T-helper 2 cell (primary cell): ENCODE results near the gene PPM1L.
A peak's percentile ranks its signal among the peaks of the same experiment; 100 is the strongest.

ENCODE experiments used
- DNase-seq, 5 experiments: peaks; one replicate each; pipeline versions ENCODE4 v3.0.0 to v3.0.0-alpha.2; 2012 to 2022

PPM1L gene

DNA sequence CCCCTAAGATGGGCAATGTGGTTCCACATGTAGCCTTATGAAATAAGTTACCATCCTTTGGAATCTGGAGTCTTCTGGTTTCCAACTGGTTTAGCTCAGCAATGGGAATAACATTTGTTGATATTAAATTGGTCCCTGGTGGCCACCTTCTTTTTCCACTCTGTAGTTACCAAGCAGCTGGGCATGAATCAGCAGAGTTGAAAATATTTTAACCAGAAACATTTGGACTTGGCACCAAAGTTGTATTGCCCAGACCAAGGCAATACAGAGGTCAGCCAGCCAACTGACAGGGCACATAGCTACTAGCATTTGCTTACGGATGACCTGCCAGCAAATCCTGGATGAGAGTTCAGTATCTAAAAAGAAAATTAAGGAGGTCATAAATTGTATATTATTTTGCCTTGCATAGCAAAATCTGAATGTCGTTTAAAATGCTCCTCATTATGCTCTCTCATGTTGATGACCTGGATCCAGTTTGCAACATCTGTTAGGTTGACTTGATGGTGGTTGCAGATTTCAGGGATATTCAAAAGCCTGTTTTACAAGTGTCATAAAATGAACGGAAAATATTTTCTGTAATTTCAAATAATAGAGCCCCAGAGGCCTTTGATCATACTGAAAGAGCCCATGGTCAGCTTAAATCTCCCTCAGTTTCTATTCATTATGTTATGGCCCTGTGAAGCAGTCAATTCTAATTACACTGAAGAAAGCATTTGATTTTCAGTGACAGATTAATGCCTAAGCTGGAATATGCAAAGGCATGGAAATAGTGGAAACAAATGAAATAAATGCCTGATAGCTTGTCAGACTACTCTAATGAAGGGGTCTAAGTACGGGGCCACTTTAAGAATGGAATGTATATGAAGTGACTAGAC is 54.6 kb downstream of the PPM1L start:
- no peak for DNase-seq

DNA sequence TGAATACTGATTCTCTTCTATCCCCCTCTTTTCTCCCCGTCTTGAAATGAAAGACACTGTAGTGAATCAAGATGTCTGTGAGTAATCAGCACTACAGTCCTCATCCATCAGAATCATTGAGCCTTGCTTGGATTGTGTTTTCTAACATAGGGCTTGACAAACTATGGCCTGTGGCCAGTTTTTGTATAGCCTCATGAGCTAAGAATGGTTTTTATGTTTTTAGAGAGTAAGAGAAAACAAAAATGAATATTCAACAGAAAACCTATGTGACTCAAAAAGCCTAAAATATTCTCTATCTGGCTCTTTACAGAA is 55.2 kb downstream of the PPM1L start:
- DNase-seq: no peak

DNA sequence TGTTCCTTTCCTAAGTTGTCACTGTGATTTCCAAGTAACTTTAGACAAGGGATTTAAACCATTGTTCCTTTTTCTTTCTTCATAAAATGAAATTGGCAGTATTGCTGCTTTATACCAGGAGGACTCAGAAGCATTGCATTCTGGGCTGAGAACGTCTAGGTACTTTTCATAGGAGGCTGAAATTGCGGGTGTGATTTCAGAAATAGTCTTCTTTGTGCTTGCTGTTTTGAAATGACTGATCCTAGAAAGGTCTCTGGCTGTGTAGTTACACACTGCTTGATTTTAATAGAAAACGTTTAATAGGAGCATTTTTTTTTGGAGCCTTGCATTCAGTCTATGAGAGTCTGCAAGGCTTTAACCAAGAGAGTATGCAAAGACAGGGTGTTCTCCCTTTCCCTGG is 56.3 kb downstream of the PPM1L start:
- DNase-seq: peak in 1 of 5 experiments; percentile 35

DNA sequence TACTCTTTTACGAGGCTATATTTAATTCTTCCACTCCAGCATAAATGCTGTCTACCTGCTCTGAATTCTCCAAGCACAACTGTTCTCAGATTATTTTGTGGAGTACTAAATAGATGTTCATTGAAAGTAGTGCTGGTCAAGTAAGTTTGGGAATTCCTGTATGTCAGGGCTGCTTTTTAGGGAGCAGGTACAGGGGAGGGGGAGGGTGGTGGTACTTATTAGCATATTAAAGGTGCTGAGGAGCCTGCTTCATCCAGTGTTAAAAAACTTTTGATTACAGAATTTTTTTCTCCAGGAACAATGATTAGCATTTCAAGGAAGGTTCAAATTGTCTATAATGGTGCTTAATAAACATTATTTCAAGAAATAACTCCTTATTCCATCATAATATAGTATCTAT is 59.2 kb downstream of the PPM1L start:
- DNase-seq: no peak

DNA sequence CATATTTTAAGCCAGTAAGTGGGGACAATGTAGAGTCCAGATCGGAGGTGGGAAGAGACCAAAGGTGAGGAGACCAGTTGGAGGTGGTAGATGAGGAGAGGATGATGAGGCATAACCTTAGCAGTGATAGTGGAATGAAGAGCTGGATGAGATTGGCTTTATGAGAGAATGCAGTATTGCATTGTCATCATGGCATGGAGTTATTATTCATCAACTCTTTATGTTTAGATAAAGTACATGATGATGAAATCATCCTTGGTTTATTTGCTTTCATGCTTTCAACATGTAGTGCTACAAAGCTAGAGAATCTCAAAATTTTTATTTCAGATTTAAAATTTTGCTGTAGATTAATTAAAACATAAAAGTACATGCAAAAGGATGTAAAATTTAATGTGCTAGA is 64.0 kb downstream of the PPM1L start:
- no peak for DNase-seq

DNA sequence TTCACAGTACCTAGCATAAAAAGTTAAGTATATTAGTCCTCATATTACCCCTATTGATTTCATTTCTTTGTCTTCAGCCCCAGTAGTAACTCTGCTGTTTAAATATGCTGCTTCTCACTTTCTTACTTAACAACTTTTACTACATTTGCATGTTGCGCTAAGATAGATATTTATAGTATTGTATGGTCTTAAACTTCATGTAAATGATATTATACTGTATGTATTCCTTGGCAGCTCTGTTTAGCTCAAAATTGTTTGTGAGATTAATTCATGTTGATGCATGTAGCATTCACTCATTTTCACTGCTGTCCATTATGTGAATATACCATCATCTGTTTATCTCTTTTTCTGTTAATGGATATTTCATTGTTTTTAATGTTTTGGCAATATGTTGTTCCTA is 64.4 kb downstream of the PPM1L start:
- DNase-seq: no peak

DNA sequence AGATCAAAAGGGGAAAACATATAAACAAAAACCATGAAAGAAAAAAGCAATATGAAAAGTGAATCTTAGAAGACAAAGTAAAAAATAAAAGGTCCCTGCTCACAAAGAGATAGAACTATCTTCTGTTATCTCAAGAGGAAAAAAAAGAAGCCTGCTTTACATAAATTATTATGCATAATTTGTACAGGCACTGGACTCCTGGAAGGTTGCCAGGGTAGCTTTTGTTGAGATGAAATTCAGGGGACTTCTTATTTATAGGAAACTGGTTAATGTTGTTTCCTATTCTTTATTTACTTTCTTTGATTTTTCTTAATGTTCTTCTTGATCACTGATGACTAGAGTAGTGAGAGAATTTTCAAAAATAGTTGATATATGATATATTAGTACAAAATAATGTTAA is 66.9 kb downstream of the PPM1L start:
- DNase-seq: no peak

DNA sequence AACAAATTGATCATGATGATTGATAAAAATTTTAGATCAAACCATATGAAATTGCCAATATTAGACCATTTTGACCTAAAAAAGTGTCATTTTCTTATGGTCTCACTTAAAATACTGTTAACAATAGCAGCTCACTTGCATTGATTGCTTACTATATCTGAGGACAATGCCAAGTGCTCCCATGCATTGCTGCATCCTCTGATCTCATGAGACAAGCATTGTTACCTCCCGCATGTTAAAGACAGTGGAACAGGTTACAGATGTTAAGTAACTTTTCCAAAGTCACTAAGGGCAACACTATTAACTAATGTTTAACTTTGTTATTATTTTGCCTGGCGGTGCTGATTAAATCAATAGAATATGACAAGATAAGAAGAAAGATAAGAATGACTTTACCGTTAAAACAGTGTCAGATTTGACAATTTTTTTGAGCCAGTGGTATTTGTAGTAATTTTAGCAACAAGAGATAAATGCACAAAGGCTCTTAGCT is 69.3 kb downstream of the PPM1L start:
- no peak for DNase-seq

DNA sequence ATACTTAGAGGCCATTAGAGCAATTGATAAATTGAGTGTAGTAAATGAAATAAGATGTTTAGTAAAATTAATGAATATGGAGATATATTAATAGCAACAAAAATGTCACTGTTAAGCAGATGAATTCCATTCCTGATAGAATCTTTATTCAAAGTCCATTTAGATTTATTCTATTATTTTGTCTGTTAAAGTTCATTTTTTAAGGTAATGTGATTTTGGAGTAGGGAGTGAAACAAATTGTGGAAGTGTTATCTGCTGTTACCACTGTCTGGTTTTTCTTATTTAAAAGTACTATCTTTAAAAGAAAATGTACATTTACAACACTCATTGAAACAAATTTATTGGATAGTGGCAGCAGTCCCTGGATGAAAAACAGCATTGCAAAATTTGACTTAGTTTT is 70.4 kb downstream of the PPM1L start:
- no peak for DNase-seq

DNA sequence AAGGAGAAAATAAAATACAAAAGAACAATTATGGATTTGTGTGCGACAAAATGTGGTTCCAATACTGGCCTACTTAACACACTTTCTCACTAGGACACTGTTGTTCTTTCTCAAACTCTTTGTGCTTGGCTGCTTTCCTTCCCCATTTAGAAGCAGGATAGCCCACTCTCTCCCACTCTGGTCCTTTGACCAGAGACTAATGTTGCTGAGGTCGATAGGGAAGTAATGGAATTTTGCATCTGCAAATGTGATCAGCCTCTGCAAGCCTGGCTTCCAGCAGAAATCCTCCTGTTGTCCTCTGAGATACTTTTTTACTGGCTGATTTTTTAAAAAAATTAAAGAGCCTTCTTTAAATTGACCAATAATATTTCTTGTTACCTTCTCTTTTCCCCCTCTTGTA is 71.0 kb downstream of the PPM1L start:
- no peak for DNase-seq

DNA sequence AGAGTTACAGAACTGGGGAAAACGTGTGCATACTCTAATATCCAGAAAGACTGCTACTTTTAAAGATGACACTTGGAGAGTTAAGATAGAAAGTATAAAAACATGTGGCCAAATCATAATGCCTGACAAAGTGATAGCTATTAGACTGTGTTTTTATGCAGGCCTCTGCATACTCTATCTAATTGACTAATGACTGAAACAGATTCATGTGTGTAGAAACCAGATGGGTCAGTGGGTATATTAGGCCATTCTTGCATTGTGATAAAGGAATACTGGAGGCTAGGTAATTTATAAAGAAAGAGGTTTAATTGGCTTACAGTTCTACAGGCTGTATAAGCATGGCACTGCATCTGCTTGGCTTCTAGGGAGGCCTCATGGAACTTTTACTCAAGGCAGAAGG is 71.5 kb downstream of the PPM1L start:
- no peak for DNase-seq

DNA sequence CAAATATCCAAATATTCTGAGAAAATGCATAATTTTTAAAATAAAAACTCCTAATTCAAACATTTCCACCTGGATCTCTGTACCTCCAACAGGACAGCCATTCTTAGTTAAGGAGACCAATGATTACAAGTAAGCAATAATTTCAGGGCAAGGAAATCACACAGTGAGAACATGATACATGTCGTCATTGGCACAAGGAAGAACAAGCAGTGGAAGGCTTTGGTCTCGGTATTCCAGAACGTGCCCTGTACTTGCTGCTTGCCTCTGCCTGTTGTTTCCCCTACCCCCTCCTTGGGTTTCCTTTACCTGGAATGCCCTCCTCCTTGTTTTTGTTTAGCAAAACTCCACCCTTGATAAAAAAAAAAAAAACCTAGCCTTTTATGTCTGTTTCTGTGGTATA is 72.8 kb downstream of the PPM1L start:
- DNase-seq: no peak

DNA sequence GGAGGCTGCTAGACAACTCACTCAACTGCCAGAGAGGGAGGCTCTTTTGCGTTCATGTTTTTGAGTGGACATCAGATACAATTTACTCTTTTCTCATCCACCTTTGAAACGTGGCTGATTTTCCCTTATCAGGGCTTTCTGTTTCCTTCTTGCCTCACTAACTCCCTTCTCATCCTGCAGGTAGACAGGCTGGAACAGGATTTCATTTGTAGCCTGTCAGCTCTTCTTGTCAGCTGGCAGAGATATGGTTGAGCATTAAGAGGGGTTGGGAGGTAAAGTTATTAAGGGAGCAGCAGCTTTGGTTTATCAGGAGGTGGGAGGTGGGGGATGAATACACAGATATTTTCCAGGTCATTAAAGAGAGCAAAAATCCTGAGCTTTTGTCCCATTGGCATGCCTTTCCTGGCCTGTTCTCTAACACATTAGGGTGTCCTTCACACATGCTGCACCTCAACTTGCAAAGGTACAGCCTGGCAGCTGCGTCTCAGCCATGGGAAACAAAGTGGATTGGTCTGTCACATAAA is 73.5 kb downstream of the PPM1L start:
- DNase-seq: no peak

DNA sequence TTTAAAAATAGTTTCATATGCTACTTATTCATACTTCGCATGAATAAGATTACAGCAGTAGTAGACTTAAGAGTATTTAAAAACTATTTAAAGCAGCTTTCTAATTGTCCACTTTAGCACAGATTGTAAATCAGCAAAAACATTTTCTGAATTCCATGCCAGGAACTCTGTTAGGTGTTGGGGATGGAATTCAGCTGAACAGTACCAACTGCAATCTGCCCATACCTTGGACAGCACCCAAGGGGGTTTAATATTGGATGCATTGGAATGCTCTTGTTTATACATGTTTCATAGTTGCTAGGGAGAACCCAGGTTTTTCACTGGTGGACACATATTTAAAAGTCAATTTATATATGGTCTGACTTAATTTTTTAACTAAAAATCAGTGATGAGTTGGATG is 74.8 kb downstream of the PPM1L start:
- no peak for DNase-seq

DNA sequence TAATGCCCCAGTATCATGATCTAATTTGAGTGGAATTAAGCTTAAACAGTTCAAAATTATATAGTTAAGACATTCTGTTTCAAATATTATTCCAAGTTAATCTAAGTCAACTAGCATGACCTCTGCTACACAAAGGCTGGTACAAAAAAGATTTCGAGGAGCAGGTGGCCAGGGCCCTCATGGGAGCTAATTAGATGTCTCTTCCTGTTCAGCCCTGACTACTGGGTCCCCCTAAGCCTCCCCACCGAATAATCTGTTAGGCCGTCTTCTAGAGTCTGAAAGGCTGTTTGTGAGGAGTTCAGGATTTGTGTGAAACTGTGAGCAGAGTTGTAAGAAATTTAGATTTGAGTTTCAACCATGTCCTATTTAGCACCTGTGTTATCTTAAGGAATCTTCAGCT is 75.4 kb downstream of the PPM1L start:
- no peak for DNase-seq

DNA sequence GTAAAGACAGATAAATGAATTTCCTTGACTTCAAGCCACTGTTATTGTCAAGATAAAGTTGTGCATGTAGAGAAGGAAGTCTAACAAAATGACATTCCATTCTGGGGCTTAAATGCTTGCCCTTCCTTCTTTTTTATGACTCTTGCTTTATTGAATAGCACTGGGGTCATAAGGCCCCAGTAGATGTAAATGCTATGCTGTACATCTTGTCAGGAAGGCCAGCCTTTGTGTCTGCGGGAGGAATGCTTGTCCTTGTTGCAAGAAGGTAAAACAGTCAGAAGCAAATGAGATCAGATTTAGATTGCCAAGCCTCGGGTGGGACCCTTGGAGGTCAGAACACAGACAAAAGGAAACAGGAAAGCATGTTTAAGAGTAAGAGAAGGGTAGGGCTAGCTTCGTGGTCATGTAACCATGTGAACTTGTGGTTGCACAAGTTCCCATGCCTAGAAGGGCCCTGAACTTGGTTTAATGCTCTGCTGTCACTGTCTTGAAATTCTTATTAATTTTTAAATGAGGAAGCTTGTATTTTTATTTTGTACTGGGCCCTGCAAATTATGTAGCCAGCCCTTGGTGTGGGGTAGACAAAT is 81.5 kb downstream of the PPM1L start:
- DNase-seq: peak in 1 of 5 experiments; percentile 22

DNA sequence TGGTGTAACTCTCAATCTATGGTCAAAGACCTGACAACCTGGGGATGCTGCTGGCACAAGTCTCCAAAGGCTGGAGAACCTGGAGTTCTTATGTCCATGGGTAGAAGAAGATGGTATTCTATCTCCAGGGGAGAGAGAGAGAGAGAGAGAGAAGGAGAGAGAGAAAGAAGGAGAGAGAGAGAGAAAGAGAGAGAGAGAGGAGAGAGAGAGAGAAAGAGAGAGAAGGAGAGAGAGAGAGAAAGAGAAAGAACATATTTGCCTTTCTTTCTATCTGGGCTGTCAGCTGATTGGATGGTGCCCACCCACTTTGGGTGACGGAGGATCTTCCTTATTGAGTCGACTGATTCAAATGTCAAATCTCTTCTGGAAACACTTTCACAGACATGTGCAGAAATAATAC is 84.6 kb downstream of the PPM1L start:
- DNase-seq: no peak

DNA sequence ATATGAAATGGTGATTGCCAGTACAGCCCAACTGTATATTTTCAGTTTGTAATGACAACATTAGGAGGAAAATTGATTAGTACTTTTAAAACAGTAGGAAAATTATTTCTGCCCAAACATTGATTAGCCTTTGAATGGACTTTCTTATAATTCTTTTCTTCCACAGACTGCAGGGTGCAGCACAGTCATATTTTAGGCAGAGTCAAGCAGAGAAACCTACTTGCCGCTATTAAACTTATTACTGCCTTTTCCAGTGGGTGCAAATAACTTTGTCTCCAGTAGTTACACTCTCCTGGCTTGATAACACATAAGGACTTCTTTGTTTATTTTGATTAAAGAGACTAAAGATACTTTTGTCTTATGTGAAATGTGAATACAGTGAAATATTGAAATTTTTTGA is 85.4 kb downstream of the PPM1L start:
- no peak for DNase-seq

DNA sequence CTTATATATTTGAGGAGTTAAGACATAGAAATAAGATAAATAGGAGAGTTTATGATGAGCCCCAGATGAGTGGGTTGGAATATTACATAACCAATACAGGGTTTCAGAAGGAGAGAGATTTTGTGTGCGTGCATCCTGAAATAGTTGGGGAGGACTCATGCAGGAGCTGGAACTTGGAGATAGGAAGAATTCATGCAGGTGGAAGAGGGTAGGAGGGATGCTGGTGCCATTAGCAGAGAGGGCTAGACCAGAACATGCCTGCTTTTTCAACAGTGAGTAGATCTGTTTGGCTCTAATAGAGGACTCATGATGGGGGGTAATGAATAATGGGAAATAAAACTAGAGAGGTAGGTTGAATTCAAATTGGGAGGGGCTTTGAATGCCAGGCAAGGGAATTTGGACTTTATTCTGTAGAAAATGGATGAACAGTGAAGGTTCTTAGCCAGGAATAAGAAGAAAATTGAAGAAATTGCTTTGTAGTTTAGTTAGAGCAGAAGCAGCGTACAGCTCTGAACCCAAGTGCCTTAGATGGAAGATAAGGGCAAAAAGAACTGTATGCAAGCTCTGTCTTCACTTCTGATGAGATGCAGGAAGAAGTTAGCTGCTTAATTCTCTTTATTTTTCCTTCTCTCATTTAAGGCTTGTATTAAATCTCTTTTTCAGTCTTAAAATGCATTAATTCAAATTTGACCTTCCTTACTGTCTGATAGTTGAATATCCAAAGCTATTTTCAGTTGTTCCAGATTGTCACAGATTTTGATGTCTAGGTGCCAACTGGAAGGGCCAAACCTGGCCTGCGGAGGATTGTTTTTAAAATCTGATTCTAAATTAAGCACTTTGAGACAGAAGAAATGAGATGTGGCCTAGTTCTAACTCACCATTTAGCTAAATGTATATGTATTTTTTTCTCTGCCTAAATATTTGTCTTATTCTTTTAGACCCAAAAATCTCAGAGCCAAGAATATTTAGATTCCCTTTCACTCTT is 86.3 kb downstream of the PPM1L start:
- DNase-seq: no peak

DNA sequence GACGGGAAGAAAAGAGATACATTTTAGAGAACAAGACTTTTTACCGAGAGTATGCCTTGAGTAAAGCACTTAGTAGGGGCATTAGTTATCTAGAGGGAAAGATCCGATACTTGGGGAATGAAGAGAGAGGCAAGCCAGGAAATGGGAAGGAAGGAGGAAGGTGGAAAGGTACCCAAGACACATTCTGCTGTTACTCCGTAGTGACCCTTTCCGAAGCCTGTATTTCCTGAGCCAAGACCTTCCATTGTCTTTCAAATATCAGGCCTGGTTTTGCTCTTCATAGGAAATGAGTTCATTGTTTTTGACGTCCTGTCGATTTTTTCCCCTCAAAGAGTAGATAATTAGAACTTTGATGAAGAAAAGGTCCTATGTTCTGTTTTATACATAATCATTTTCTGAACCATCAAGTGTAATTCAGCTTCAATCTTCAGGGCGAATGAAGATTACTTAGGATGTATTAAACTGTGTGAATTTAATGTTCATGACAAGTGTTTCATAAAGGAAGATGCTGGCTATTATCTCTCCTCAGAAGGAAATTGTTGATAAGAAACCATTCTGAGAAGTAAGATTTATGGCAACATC is 95.7 kb downstream of the PPM1L start:
- no peak for DNase-seq

DNA sequence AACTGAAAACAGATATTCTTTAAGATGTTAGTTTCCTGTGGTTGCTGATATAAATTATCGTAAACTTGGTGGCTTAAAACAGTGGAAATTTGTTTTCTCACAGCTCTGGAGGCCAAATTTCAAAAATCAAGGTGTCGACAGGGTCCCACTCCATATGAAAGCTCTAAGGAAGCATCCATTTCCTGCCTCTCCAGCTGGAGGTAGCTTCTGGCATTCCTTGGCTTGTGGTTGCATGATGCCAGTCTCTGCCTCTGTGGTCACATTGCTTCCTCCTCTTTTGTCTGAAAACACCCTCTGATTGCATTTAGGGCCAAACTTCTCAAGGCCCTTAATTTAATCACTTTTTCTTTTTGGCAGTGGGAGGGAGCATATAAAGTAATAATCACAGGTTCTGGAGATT is 96.8 kb downstream of the PPM1L start:
- DNase-seq: no peak

DNA sequence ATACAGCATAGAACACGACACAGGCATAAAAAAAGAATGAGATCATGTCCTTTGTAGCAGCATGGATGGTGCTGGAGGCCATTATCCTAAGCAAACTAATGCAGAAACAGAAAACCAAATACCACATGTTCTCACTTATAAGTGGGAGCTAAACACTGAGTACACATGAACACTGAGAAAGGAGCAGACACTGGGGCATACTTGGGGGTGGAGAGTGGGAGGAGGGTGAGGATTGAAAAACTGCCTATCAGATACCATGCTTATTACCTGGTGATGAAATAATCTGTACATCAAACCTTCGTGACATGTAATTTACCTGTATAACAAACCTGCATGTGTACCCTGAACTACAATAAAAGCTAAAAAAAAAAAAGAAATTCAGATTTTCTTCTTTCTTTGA is 100.4 kb downstream of the PPM1L start:
- no peak for DNase-seq
